Caco-2 (cell line): ENCODE data around the gene TYMP. TPM values are rescaled to one million over a fixed set of nuclear protein-coding genes. Genes with fewer than 3 reads are reported as not detected.

Experiments used
- BruUV-seq: library from RNA; stranded (reverse); fragments of 400-500 nt; replicated peaks from 2 replicates; lab custom pipeline; 2021; lab: Mats Ljungman, UMichigan
- CTCF ChIA-PET: fragments of 300-600 bp; sonication (Branson Sonifier 250); formaldehyde crosslinking; loops from one replicate; lab custom pipeline; 2022; ENCODE audit warnings: antibody characterized with exemption; lab: Charles Lee
- POLR2A ChIA-PET: fragments of 300-600 bp; sonication (Branson Sonifier 250); formaldehyde crosslinking; loops from one replicate; lab custom pipeline; 2022; ENCODE audit warnings: antibody characterized with exemption; lab: Charles Lee
- DNase-seq, 2 experiments: peaks; one replicate each; pipeline versions ENCODE4 v3.0.0 to v3.0.0-alpha.2; 2020 to 2022
- H3K27me3 ChIP-seq: replicated peaks from 2 replicates; pipeline ENCODE4 v1.6.0; 2011; ENCODE audit warnings: low read length; ENCODE audit not compliant: control insufficient read depth, insufficient read depth
- H3K36me3 ChIP-seq: 2 replicates; pipeline ENCODE4 v1.5.1; 2011; ENCODE audit warnings: low read length; ENCODE audit not compliant: control insufficient read depth, insufficient read depth
- H3K4me1 ChIP-seq: fragments of 250-450 bp; sonication (Bioruptor Pico); 2 replicates; pipeline ENCODE4 v1.5.1; 2020; ENCODE audit warnings: mild to moderate bottlenecking
- H3K4me3 ChIP-seq: 2 replicates; pipeline ENCODE4 v1.5.1; 2011; ENCODE audit warnings: low read depth, mild to moderate bottlenecking, control low read depth, low read length
- H3K9me3 ChIP-seq: fragments of 250-450 bp; sonication (Bioruptor Pico); 2 replicates; pipeline ENCODE4 v1.5.1; 2020; ENCODE audit warnings: mild to moderate bottlenecking, moderate library complexity
- H3K27ac Mint-ChIP-seq: one replicate; pipeline ENCODE4 v1.8.0; 2022; ENCODE audit warnings: mixed read lengths; ENCODE audit not compliant: unreplicated experiment
- H3K27me3 Mint-ChIP-seq: one replicate; pipeline ENCODE4 v1.8.0; 2022; ENCODE audit warnings: mixed read lengths; ENCODE audit not compliant: insufficient read depth, unreplicated experiment
- H3K36me3 Mint-ChIP-seq: one replicate; pipeline ENCODE4 v1.8.0; 2022; ENCODE audit warnings: mild to moderate bottlenecking, mixed read lengths; ENCODE audit not compliant: insufficient read depth, unreplicated experiment
- H3K4me1 Mint-ChIP-seq: one replicate; pipeline ENCODE4 v1.8.0; 2022; ENCODE audit warnings: low read depth, mixed read lengths; ENCODE audit not compliant: unreplicated experiment
- H3K4me3 Mint-ChIP-seq: one replicate; pipeline ENCODE4 v1.8.0; 2022; ENCODE audit warnings: mild to moderate bottlenecking, moderate library complexity, mixed read lengths; ENCODE audit not compliant: unreplicated experiment
- H3K9me3 Mint-ChIP-seq: one replicate; pipeline ENCODE4 v1.8.0; 2022; ENCODE audit warnings: mixed read lengths; ENCODE audit not compliant: unreplicated experiment
- CTCF ChIP-seq, 2 experiments: fragments of 200-600 bp in 1 of 2; IDR thresholded peaks; 1 replicate in 1 of 2; 2 replicates in 1 of 2; pipeline versions ENCODE4 v1.5.1 to v1.8.0; 2011 to 2022; ENCODE audit warnings: antibody characterized with exemption in 1 of 2, control low read depth in 1 of 2, inconsistent platforms in 1 of 2, low read depth in 1 of 2, low read length in 1 of 2, mild to moderate bottlenecking in 1 of 2, moderate library complexity in 1 of 2; ENCODE audit not compliant: insufficient read depth in 1 of 2, severe bottlenecking in 1 of 2, unreplicated experiment in 1 of 2
- intact Hi-C: fragments of 100-400 bp; cut with micrococcal nuclease; formaldehyde crosslinking; loops from one replicate; pipeline ENCODE4 v1.10.0; 2022; ENCODE audit not compliant: unreplicated experiment
- total RNA-seq: library from RNA; stranded (reverse); gene quantifications from 2 replicates; pipeline ENCODE4 v1.2.3, GENCODE V29; 2022

TYMP gene
- total RNA-seq, 1 experiment from 2014 or later, result 3.9 TPM

- no peak for TF ChIP-seq CTCF (IDR thresholded peaks at IDR 0.05; ENCODE audit: insufficient read depth in 1 of 2, low read depth in 1 of 2, low read length in 1 of 2, severe bottlenecking in 1 of 2, unreplicated experiment in 1 of 2)
- intact Hi-C loops, result no loop called here
- Histone ChIP-seq H3K27me3 (no peaks in the 10 kb centered on the region), H3K36me3 (no peaks in the 10 kb centered on the region), H3K4me1 (no peaks in the 10 kb centered on the region), H3K9me3 (no peaks in the 10 kb centered on the region), H3K4me3 (no peak overlapping the region)
- H3K9me3 Mint-ChIP-seq, result no peaks in the 10 kb centered on the region
- peaks cover 6% of the 10 kb centered on the region for H3K36me3 Mint-ChIP-seq
- DNase-seq, result no peak
- no peak overlapping the region for H3K27ac Mint-ChIP-seq
- POLR2A ChIA-PET, result interaction anchor here (0.9 to 1.7 kb wide), 2 partner anchors 15 to 21 kb away, joined by 4 read pairs; partner anchors contain the start of gene SCO2
- H3K4me1 Mint-ChIP-seq, result no peaks in the 10 kb centered on the region
- CTCF ChIA-PET, result interaction anchor here (0.9 kb wide), 2 partner anchors 17 to 21 kb away, joined by 3 to 4 read pairs; partner anchors contain the start of gene SCO2
- BruUV-seq, result no TSS peak
- no peak overlapping the region for H3K4me3 Mint-ChIP-seq
- no peaks in the 10 kb centered on the region for H3K27me3 Mint-ChIP-seq
Measured at GRCh38 chr22:50546326-50547262, 16.8 kb upstream of the TYMP start.

- ChIA-PET POLR2A (interaction anchor here (0.5 to 1.7 kb wide), 3 partner anchors 10 to 23 kb away, joined by 3 to 11 read pairs (median 4); partner anchors contain the start of gene SCO2), CTCF (interaction anchor here (0.6 to 0.9 kb wide), 3 partner anchors 17 to 20 kb away, joined by 3 to 4 read pairs (median 3); partner anchors contain the start of genes SCO2 and SYCE3)
- Mint-ChIP-seq H3K27me3 (no peaks in the 10 kb centered on the region), H3K4me1 (no peaks in the 10 kb centered on the region), H3K27ac (peak within 1 kb of the TSS; percentile 76), H3K36me3 (peaks cover 6% of the 10 kb centered on the region), H3K4me3 (no peak within 1 kb of the TSS), H3K9me3 (no peaks in the 10 kb centered on the region)
- no peaks in the 10 kb centered on the region for H3K36me3 ChIP-seq
- no peak for TF ChIP-seq CTCF (IDR thresholded peaks at IDR 0.05; ENCODE audit: insufficient read depth in 1 of 2, low read depth in 1 of 2, low read length in 1 of 2, severe bottlenecking in 1 of 2, unreplicated experiment in 1 of 2)
- peak in 1 of 2 experiments; percentile 56 for DNase-seq
- peaks cover 4% of the 10 kb centered on the region; the same call in 1 of the 2 replicates for H3K4me1 ChIP-seq
- no peaks in the 10 kb centered on the region for H3K27me3 ChIP-seq
- intact Hi-C loops, result no loop called here
- BruUV-seq, result no TSS peak
- no peak within 1 kb of the TSS for H3K4me3 ChIP-seq
- H3K9me3 ChIP-seq, result no peaks in the 10 kb centered on the region
Measured at GRCh38 chr22:50545522-50546325, 15.9 kb upstream of the TYMP start, which contains the start of gene KLHDC7B. Gene KLHDC7B (plus strand): TSS chr22:50545899. CDS start chr22:50546244, 345 bp downstream.
